Fibroblast of lung (primary cell): ENCODE results near the gene TPPP.
"Not testable (repeated sequence)": the region's sequence is repeated elsewhere in the genome, so short reads cannot be mapped to it uniquely, and the experiment has no call there.

Experiments used
- EZH2 ChIP-seq: IDR thresholded peaks from 2 replicates; pipeline ENCODE4 v1.5.1; 2012; ENCODE audit warnings: low read length, control low read depth, mild to moderate bottlenecking; ENCODE audit errors: missing control alignments
- TF ChIP-seq, protein P1 (sequence below), 2 donors: IDR thresholded peaks in 1 of 2; conservative IDR thresholded peaks in 1 of 2; 1 replicate in 1 of 2; 2 replicates in 1 of 2; pipeline ENCODE4 v1.5.1; 2011 to 2012; ENCODE audit warnings: low read length in 2 of 2, control low read depth in 1 of 2, inconsistent platforms in 1 of 2, low read depth in 1 of 2, mild to moderate bottlenecking in 1 of 2

DNA sequence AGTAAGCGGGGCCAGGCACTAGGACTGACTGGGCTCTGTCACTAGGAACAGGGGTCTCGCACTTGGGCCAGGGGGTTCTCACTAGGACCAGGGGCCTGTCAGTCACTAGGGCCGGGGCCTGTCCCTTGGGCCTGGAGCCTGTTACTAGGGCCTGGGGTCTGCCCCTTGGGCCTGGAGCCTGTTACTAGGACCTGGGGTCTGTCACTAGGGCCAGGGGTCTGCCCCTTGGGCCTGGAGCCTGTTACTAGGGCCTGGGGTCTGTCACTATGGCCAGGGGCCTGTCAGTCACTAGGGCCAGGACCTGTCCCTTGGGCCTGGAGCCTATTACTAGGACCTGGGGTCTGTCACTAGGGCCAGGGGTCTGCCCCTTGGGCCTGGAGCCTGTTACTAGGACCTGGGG lies 10.9 kb downstream of the TPPP start:
- TF ChIP-seq, protein P1, sequence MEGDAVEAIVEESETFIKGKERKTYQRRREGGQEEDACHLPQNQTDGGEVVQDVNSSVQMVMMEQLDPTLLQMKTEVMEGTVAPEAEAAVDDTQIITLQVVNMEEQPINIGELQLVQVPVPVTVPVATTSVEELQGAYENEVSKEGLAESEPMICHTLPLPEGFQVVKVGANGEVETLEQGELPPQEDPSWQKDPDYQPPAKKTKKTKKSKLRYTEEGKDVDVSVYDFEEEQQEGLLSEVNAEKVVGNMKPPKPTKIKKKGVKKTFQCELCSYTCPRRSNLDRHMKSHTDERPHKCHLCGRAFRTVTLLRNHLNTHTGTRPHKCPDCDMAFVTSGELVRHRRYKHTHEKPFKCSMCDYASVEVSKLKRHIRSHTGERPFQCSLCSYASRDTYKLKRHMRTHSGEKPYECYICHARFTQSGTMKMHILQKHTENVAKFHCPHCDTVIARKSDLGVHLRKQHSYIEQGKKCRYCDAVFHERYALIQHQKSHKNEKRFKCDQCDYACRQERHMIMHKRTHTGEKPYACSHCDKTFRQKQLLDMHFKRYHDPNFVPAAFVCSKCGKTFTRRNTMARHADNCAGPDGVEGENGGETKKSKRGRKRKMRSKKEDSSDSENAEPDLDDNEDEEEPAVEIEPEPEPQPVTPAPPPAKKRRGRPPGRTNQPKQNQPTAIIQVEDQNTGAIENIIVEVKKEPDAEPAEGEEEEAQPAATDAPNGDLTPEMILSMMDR (conservative IDR thresholded peaks at IDR 0.05 in 1 of 2, IDR thresholded peaks at IDR 0.05 in 1 of 2; ENCODE audit: low read depth in 1 of 2, low read length in 2 of 2), result not testable (repeated sequence)
- not testable (repeated sequence) for TF ChIP-seq EZH2
